Fibroblast of lung (primary cell): ENCODE results near the gene BBS1. TPM values are rescaled to one million over a fixed set of nuclear protein-coding genes. Genes with fewer than 3 reads are reported as not detected.

Experiments used
- DNase-seq, 2 donors: peaks; one replicate each; pipeline versions ENCODE4 v3.0.0 to v3.0.0-alpha.2; 2010; ENCODE audit warnings: low read depth in 2 of 2
- H2AFZ ChIP-seq: 2 replicates; pipeline ENCODE4 v1.5.1; 2012; ENCODE audit warnings: low read length, control low read depth, inconsistent platforms
- H3K27ac ChIP-seq: 2 replicates; pipeline ENCODE4 v1.5.1; 2011; ENCODE audit warnings: low read length, control low read depth; ENCODE audit not compliant: insufficient read depth
- H3K27me3 ChIP-seq: 2 replicates; pipeline ENCODE4 v1.5.1; 2011; ENCODE audit warnings: mild to moderate bottlenecking, low read length; ENCODE audit not compliant: control insufficient read depth, insufficient read depth
- H3K36me3 ChIP-seq: 2 replicates; pipeline ENCODE4 v1.5.1; 2011; ENCODE audit warnings: low read length; ENCODE audit not compliant: control insufficient read depth, insufficient read depth
- H3K4me1 ChIP-seq: 2 replicates; pipeline ENCODE4 v1.5.1; 2011; ENCODE audit warnings: low read length; ENCODE audit not compliant: control insufficient read depth, insufficient read depth; ENCODE audit errors: extremely low read depth
- H3K4me2 ChIP-seq: 2 replicates; pipeline ENCODE4 v1.5.1; 2011; ENCODE audit warnings: low read length, control low read depth; ENCODE audit not compliant: insufficient read depth; ENCODE audit errors: extremely low read depth
- H3K4me3 ChIP-seq, 4 experiments: fragments of 200-600 bp in 1 of 4; sonication (generic) in 1 of 4; replicated peaks in 1 of 4; 2 replicates each; pipeline ENCODE4 v1.5.1; 2011 to 2016; ENCODE audit warnings: low read length in 4 of 4, low read depth in 3 of 4, mild to moderate bottlenecking in 3 of 4, control low read depth in 2 of 4, inconsistent platforms in 1 of 4, mixed read lengths in 1 of 4; ENCODE audit not compliant: insufficient read depth in 1 of 4; ENCODE audit errors: control extremely low read depth in 1 of 4
- H3K79me2 ChIP-seq: 2 replicates; pipeline ENCODE4 v1.5.1; 2012; ENCODE audit warnings: mild to moderate bottlenecking, low read length, inconsistent platforms; ENCODE audit not compliant: control insufficient read depth, insufficient read depth
- H3K9ac ChIP-seq: 2 replicates; pipeline ENCODE4 v1.5.1; 2011; ENCODE audit warnings: mild to moderate bottlenecking, low read length, control low read depth; ENCODE audit not compliant: insufficient read depth
- H3K9me3 ChIP-seq: 2 replicates; pipeline ENCODE4 v1.5.1; 2012; ENCODE audit warnings: low read depth, low read length; ENCODE audit not compliant: control insufficient read depth, insufficient read depth
- H4K20me1 ChIP-seq: 2 replicates; pipeline ENCODE4 v1.5.1; 2011; ENCODE audit warnings: low read length; ENCODE audit not compliant: control insufficient read depth, insufficient read depth; ENCODE audit errors: extremely low read depth
- CTCF ChIP-seq, 2 donors: IDR thresholded peaks in 1 of 2; conservative IDR thresholded peaks in 1 of 2; 1 replicate in 1 of 2; 2 replicates in 1 of 2; pipeline ENCODE4 v1.5.1; 2011 to 2012; ENCODE audit warnings: low read length in 2 of 2, control low read depth in 1 of 2, inconsistent platforms in 1 of 2, low read depth in 1 of 2, mild to moderate bottlenecking in 1 of 2
- EZH2 ChIP-seq: IDR thresholded peaks from 2 replicates; pipeline ENCODE4 v1.5.1; 2012; ENCODE audit warnings: low read length, control low read depth, mild to moderate bottlenecking; ENCODE audit errors: missing control alignments
- polyA plus RNA-seq, 2 donors: library from polyadenylated mRNA; depleted of rRNA in 1 of 2; stranded (reverse) in 1 of 2; unstranded in 1 of 2; fragments of >200 nt; gene quantifications; 2 replicates each; pipeline ENCODE4 v1.2.1, GENCODE V29; 2011 to 2012; ENCODE audit warnings: missing spikeins in 1 of 2
- total RNA-seq: library from RNA; depleted of rRNA; stranded (reverse); fragments of >200 nt; gene quantifications from 2 replicates; pipeline ENCODE4 v1.2.1, GENCODE V29; 2014

The BBS1 gene
- total and polyA plus RNA-seq, 2 donors (not counting 1 experiment from before 2014, with no cell fraction given): 16.5 to 20.5 TPM

- Histone ChIP-seq H3K4me3 (no peak overlapping the region), H3K27ac (no peak overlapping the region), H3K79me2 (peaks cover 5% of the 10 kb centered on the region), H3K9ac (no peak overlapping the region), H3K9me3 (no peaks in the 10 kb centered on the region), H2AFZ (no peak overlapping the region), H3K27me3 (no peaks in the 10 kb centered on the region), H3K36me3 (peaks cover 6% of the 10 kb centered on the region), H4K20me1 (no peaks in the 10 kb centered on the region), H3K4me1 (peaks cover 3% of the 10 kb centered on the region), H3K4me2 (no peak overlapping the region)
- TF ChIP-seq CTCF (conservative IDR thresholded peaks at IDR 0.05 in 1 of 2, IDR thresholded peaks at IDR 0.05 in 1 of 2; ENCODE audit: low read depth in 1 of 2, low read length in 2 of 2) (no peak), EZH2 (no peak)
- DNase-seq: no peak
Observed at GRCh38 chr11:66477263-66478201, 32.9 kb upstream of the BBS1 start.

GRCh38 chr11:66478729-66479393 lies 31.6 kb upstream of the BBS1 start:
- H3K9me3 ChIP-seq: no peaks in the 10 kb centered on the region
- TF ChIP-seq CTCF (conservative IDR thresholded peaks at IDR 0.05 in 1 of 2, IDR thresholded peaks at IDR 0.05 in 1 of 2; ENCODE audit: low read depth in 1 of 2, low read length in 2 of 2): peak; percentile 72 to 76
- TF ChIP-seq EZH2: no peak
- H2AFZ ChIP-seq: peak overlapping the region; percentile 17
- H3K4me1 ChIP-seq: peaks cover 3% of the 10 kb centered on the region
- no peaks in the 10 kb centered on the region for H3K27me3 ChIP-seq
- peak overlapping the region; percentile 74 to 97 (median 87) for H3K4me3 ChIP-seq
- peak overlapping the region; percentile 95 for H3K4me2 ChIP-seq
- DNase-seq: peak in 1 of 2 donors; percentile 23
- H3K9ac ChIP-seq: peak overlapping the region; percentile 96
- peaks cover 5% of the 10 kb centered on the region for H3K36me3 ChIP-seq
- H3K27ac ChIP-seq: peak overlapping the region; percentile 97
- peaks cover 5% of the 10 kb centered on the region for H3K79me2 ChIP-seq
- no peaks in the 10 kb centered on the region for H4K20me1 ChIP-seq
